Inflammatory macrophage (primary cell): ENCODE data around the gene FSCN2.

ENCODE experiments used
- DNase-seq, 2 donors: peaks; one replicate each; pipeline ENCODE4 v3.0.0-alpha.2; 2020 to 2022

Gene FSCN2

GRCh38 chr17:81491181-81491581 lies 37.0 kb upstream of the FSCN2 start:
- no peak for DNase-seq

GRCh38 chr17:81491761-81492160 lies 36.4 kb upstream of the FSCN2 start:
- no peak for DNase-seq

GRCh38 chr17:81492202-81492601 lies 36.0 kb upstream of the FSCN2 start:
- DNase-seq: no peak

- DNase-seq: no peak
These were observed 35.5 kb upstream of the FSCN2 start for GRCh38 chr17:81492706-81493105.

GRCh38 chr17:81493198-81494038 lies 34.8 kb upstream of the FSCN2 start:
- no peak for DNase-seq

- no peak for DNase-seq
These were observed 33.4 kb upstream of the FSCN2 start for GRCh38 chr17:81494626-81495377.

GRCh38 chr17:81498953-81499600 lies 29.1 kb upstream of the FSCN2 start:
- no peak for DNase-seq

- DNase-seq: no peak
These were observed 28.6 kb upstream of the FSCN2 start for GRCh38 chr17:81499601-81499970.

- no peak for DNase-seq
These were observed 28.1 kb upstream of the FSCN2 start for GRCh38 chr17:81500047-81500446.

- no peak for DNase-seq
These were observed 25.6 kb upstream of the FSCN2 start for GRCh38 chr17:81502471-81503017.

- DNase-seq: no peak
These were observed 24.6 kb upstream of the FSCN2 start for GRCh38 chr17:81503619-81504018.

GRCh38 chr17:81508639-81509206 lies 19.5 kb upstream of the FSCN2 start:
- DNase-seq: peak; percentile 4 to 26

- DNase-seq: peak; percentile 48 to 60
These were observed 18.8 kb upstream of the FSCN2 start for GRCh38 chr17:81509207-81509971.

- DNase-seq: no peak
These were observed 18.0 kb upstream of the FSCN2 start for GRCh38 chr17:81509972-81510784.

- DNase-seq: peak in 1 of 2 donors; percentile 27
These were observed 17.2 kb upstream of the FSCN2 start for GRCh38 chr17:81510785-81511553.

GRCh38 chr17:81511554-81511803 lies 16.7 kb upstream of the FSCN2 start:
- peak in 1 of 2 donors; percentile 13 for DNase-seq

GRCh38 chr17:81511804-81512561 lies 16.2 kb upstream of the FSCN2 start:
- peak in 1 of 2 donors; percentile 62 for DNase-seq

- peak; percentile 93 to 97 for DNase-seq
These were observed 15.4 kb upstream of the FSCN2 start, which contains the start of gene ACTG1 for GRCh38 chr17:81512562-81513371. TSS of gene ACTG1 (minus strand) at chr17:81512799. CDS start at chr17:81512354, 445 bp downstream.

GRCh38 chr17:81513372-81513752 lies 14.8 kb upstream of the FSCN2 start:
- DNase-seq: peak; percentile 42 to 44
